HG02943 (cell line): ENCODE data around the gene DNAH8.

Source experiments
- ATAC-seq: cut with Tn5 transposase; IDR thresholded peaks from one replicate; pipeline ENCODE4 v1.9.1; 2021; ENCODE audit warnings: mild to moderate bottlenecking, low read depth, moderate library complexity; ENCODE audit not compliant: unreplicated experiment

Gene DNAH8

GRCh38 chr6:38701551-38701950 lies 13.6 kb upstream of the DNAH8 start:
- no peak for ATAC-seq

- ATAC-seq: peak; percentile 99
These were observed 12.3 kb upstream of the DNAH8 start, which contains the start of gene GLO1 for GRCh38 chr6:38702558-38703397. TSS of gene GLO1 (minus strand) at chr6:38703145. CDS start at chr6:38703054, 91 bp downstream.

GRCh38 chr6:38703949-38704590 lies 11.0 kb upstream of the DNAH8 start:
- no peak for ATAC-seq

GRCh38 chr6:38705924-38706323 lies 9.2 kb upstream of the DNAH8 start:
- ATAC-seq: no peak

- ATAC-seq: no peak
These were observed 6.6 kb upstream of the DNAH8 start for GRCh38 chr6:38708496-38708895.

- no peak for ATAC-seq
These were observed 1.3 kb upstream of the DNAH8 start for GRCh38 chr6:38713812-38714211.

GRCh38 chr6:38714239-38715015 lies 684 bp upstream of the DNAH8 start:
- ATAC-seq: no peak

- ATAC-seq: no peak
These were observed 1.7 kb downstream of the DNAH8 start for GRCh38 chr6:38716825-38717224.

- no peak for ATAC-seq
These were observed 4.2 kb downstream of the DNAH8 start for GRCh38 chr6:38719358-38719757.

GRCh38 chr6:38720295-38720694 lies 5.2 kb downstream of the DNAH8 start:
- no peak for ATAC-seq

GRCh38 chr6:38722038-38722437 lies 6.9 kb downstream of the DNAH8 start:
- no peak for ATAC-seq

- no peak for ATAC-seq
These were observed 7.7 kb downstream of the DNAH8 start for GRCh38 chr6:38722727-38723334.

- ATAC-seq: no peak
These were observed 8.7 kb downstream of the DNAH8 start for GRCh38 chr6:38723783-38724182.

- ATAC-seq: no peak
These were observed 9.2 kb downstream of the DNAH8 start for GRCh38 chr6:38724343-38724742.

- ATAC-seq: no peak
These were observed 10.5 kb downstream of the DNAH8 start for GRCh38 chr6:38725414-38726183.

- ATAC-seq: no peak
These were observed 13.1 kb downstream of the DNAH8 start for GRCh38 chr6:38728203-38728602.

GRCh38 chr6:38730140-38730862 lies 15.2 kb downstream of the DNAH8 start:
- ATAC-seq: no peak

GRCh38 chr6:38736951-38737350 lies 21.8 kb downstream of the DNAH8 start:
- ATAC-seq: no peak

- ATAC-seq: no peak
These were observed 23.1 kb downstream of the DNAH8 start for GRCh38 chr6:38738261-38738660.
